GM12874 (cell line): ENCODE measurements around the gene TMEFF2.

Source experiments
- TF ChIP-seq, protein P1 (sequence below): IDR thresholded peaks from 2 replicates; pipeline ENCODE4 v1.5.1; 2011; ENCODE audit warnings: low read depth, mild to moderate bottlenecking, control low read depth, low read length, moderate library complexity; ENCODE audit not compliant: insufficient read depth

TMEFF2 gene

DNA sequence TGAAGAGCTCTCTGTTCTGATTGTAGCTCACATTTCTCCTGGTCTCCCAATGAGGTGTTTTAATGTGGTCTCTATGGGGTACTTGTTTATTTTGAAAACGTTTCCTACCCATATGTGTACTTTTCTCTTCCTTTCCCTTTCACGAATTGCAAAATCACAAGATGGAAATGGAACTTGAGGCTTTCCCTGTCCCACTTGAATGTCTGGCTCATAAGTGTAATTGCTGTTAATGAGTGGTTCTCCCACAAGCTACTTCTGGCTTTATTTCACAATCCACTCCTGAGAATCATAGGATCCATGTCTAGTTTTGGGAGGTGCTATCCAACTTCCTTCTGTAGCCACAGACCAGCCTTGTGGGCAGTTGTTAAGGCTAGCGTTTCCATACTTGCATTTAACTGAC is 266.7 kb downstream of the TMEFF2 start:
- TF ChIP-seq, protein P1, sequence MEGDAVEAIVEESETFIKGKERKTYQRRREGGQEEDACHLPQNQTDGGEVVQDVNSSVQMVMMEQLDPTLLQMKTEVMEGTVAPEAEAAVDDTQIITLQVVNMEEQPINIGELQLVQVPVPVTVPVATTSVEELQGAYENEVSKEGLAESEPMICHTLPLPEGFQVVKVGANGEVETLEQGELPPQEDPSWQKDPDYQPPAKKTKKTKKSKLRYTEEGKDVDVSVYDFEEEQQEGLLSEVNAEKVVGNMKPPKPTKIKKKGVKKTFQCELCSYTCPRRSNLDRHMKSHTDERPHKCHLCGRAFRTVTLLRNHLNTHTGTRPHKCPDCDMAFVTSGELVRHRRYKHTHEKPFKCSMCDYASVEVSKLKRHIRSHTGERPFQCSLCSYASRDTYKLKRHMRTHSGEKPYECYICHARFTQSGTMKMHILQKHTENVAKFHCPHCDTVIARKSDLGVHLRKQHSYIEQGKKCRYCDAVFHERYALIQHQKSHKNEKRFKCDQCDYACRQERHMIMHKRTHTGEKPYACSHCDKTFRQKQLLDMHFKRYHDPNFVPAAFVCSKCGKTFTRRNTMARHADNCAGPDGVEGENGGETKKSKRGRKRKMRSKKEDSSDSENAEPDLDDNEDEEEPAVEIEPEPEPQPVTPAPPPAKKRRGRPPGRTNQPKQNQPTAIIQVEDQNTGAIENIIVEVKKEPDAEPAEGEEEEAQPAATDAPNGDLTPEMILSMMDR = no peak

- TF ChIP-seq, protein P1 = no peak
Observed at GRCh38 chr2:191927319-191927867, 267.3 kb downstream of the TMEFF2 start.

- TF ChIP-seq, protein P1 = no peak
Observed at GRCh38 chr2:191926671-191927070, 268.1 kb downstream of the TMEFF2 start.

DNA sequence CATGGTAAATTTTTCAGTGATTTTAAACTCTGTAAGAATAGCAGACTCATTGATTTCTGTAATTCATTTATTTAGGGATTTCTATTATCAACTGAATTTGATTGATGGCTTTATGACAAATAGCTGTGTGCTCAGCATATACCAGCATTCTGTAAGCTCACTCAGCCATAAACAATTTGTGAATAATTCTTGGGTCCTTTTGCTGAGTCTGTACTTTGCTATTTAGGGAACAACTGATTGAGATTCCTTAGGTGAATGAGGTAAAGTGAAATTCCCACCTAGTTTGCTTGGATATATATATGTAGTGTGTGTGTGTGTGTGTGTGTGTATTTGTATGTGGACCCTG is 271.1 kb downstream of the TMEFF2 start:
- TF ChIP-seq, protein P1 = no peak

- TF ChIP-seq, protein P1 = no peak
Observed at GRCh38 chr2:191922736-191923651, 271.7 kb downstream of the TMEFF2 start.

DNA sequence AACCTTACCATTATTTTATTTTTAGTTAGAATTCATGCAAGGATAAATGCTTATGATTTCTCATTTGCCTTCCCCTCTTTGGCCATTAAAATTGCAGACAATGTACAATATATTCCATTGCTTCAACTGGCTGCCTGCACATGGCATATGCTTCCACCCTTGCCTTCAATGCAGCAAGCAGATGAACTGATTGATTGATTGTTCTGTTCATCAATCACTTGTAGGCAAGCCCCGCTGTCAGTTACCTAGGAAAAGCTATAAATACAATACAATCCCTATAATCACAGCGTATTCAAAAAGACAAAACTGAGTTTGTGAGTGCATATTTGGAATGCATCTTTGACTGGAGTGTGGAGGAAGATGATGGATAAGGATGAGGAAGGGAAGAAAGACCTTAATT is 274.2 kb downstream of the TMEFF2 start:
- TF ChIP-seq, protein P1 = no peak

DNA sequence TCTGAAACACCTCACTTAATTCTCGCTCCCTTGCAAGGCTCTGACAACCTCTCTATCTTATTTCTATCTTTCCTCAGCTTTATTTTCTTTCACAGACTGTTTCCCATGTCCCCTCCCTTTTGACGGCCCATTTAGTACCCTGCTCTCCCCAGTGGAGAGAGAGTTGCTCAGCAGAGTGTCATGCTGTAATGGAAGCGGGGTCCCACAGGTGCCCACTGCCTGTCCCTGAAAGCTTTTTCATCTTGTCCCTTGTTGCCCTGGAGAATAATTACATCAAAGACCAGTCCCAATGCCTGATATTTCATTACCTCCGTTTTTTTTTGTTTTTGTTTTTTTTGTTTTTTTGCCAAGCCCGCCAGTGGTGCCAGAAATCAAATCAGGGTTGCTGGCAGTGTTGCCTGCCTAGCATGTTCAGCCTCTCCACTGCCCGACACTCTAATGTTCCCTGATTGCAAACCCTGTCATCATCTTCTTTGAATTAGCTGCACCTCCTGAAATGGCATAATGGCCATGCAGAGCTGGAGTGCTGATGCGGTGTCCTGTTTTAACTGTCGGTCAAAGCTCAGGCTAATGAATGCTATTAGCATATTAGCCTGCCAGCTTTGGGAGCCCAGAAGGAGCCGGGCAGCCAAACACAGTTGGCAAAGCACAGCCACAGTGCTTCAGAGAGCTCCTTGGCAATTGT is 276.6 kb downstream of the TMEFF2 start:
- TF ChIP-seq, protein P1 = no peak
